Astrocyte of the hippocampus (primary cell): ENCODE data around the gene KRT5.

ENCODE experiments used
- DNase-seq: peaks from one replicate; pipeline ENCODE4 v3.0.0; 2011; ENCODE audit warnings: low read depth, low spot score

The KRT5 gene

DNA sequence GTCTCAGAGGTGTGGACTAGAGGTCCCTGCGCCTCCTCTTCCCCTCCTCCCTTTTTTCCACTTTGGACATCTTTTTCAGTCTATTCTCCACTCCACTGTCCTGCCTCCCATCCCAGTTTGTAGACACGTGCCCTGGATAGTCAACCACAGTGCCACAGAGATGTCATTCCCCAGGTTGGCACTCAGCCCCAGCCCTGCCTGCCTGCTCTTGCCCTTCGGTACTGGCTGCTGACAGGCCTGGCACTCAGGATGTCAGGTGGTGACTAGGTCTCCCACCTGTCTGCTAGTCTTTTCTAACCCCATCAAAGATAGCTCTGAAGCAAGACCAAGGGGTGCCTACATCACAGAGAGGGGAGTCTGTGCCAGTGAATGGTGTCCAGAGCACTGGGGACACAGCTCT is 16.9 kb upstream of the KRT5 start:
- DNase-seq: no peak

DNA sequence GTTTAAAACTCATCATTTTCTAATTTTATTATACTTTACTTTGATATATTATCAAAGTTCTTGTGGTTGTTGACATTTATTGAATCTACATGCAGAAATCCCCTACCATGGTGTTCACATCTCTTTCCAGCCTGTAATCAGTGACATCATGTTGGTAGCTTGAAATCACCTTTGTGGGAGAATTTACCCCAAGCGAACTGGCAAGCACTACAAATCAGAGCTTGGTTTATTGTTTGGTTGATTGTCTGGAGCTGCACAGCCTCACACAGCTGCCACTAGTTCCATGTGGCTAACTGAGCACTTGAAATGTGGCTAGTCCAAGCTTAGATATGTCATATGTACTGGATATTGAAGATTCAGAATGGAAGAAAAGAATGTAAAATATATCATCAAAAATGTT is 15.4 kb upstream of the KRT5 start:
- no peak for DNase-seq

DNA sequence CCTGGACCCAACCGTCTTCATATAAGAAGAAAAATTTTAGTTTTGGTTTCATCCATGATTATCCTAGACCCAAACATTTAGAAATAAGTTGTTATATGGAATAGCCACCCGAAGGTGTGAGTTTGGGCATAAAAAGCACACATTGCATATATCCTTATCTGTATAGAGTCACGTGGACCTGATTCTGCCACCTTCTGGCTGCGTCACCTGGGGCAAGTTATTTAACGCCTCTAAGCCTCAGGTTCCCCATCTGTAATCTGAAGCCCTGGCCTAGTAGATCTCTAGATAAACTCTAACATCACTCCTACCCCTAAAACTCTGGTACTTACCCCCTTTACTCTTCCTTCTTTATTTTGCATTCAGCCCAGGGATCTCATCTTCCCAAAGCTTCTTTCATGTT is 14.3 kb upstream of the KRT5 start:
- no peak for DNase-seq

DNA sequence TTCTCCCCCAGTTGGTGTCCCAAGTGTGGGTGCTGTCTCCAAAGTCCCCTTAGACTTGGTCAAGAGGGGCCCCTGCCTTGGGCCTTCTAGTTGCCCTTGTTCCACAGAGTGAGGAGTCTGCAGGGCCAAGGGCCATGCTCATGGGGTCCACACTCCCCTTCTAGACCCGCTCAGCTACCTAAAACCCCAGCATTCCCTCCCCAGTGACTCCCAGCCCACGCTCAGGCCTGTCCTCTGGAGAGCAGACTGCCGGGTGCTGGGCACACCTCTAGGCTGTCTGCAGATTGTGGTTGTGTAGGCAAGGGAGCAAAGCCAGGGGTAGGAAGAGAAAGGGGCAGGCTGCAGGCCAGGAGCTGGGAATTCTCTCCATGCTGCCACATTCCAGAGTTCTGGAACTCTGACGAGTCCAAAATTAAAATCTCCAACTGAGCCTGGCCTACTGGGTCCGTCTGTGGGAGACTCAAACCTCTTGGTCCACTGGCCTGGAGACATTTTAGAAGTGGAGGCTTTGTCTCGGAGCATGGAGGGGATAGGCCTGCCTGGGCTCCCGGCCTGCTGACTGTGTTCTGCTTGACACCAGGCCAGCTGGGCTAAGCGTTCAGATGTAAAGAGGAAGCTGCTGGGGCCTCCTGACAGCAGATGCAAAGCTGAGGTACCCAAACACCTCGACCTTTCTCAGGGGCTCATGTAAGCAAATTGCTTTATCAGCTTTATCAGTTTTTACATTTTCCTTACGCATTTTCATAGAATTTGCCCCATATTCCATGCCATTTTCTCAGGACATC is 13.7 kb upstream of the KRT5 start:
- DNase-seq: no peak

DNA sequence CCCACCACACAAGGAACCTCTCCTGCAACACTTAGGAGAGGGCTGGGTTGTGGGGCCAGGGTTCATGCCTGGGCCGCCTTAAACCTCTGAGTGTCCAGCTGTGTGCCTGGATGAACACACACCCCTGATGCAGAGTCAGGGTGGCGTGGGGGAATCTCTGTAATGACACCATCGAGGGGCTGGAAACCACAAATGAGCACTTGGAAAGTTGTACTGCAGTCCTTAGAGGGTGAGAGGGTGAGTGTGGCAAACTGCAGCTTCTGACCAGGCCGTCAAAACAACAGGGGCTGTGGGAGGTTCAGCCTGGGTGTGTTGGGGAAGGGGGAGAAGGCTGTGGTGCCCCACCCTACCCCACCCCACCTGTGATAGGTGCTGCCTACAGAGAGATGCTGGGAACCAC is 12.4 kb upstream of the KRT5 start:
- no peak for DNase-seq

DNA sequence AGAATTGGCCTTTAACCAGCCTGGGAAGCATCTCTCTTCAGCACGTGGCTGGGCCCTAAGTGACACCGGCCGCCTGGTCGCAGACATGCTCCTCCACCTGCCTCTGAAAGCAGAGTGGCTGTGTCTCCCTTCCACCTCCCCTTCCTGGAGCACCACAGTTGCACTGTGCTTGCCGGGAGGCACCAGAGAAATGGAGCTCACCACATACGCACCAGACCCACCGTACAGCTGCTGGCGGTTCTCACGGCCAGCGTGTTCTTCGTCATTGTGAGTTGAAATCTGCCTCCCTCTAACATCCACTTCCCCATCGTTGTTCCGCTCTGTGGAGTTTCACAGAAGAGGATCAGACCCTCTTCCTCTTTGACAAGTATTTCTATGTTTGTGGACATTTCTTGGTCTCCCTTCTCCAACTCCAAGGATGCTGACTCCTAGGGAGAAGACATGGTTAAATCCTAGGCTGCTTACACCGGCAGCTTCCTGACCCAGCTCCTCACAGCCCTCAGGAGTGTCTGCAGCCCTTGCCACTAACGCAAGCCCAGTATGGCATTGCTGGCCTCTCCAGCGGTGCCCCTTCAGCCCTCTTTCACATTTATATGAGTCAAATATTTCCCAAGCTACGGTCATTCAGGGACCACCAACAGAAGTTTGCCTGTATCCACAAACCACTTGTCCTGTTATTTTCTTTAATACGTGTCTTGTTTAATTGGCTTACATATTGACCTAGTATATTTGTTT is 11.5 kb upstream of the KRT5 start:
- DNase-seq: no peak

DNA sequence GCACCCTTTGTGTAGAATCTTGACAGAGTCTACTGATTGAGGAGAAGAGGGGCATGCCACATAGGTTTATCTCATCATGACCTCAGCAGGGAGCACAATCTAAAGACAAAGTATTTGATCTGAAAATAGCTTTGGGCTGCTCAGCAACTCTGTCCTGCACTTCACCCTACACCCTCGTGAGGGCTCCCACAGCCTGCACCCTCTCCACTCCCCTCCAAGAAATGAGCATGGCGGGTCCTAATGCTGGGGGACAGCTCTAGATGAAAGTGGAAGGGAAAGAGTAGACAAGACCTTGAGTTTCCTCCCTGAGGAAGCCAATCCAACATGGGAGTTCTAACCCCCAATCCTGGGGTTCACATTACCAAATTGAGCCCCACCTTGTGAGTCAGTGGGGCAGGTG is 10.7 kb upstream of the KRT5 start:
- DNase-seq: no peak

DNA sequence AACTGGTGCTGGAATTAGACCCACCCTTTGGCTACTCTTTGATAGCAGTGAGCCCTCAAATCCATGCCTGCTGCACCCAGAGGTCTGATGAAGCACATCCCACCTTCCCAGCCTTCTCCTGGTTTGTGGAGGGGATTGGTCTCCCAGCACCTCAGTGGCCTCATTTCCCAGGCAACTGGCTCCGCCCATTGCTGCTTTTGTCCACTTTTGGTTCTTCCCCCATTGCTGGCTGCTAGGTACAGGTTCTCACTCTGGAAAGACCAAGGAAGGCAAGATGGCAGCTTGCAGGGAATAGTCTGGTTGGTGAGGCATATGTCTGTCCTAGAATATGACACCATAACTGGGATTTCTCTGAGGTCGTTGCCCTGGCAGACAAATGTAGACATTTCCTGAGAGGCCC is 10.2 kb upstream of the KRT5 start:
- DNase-seq: no peak

DNA sequence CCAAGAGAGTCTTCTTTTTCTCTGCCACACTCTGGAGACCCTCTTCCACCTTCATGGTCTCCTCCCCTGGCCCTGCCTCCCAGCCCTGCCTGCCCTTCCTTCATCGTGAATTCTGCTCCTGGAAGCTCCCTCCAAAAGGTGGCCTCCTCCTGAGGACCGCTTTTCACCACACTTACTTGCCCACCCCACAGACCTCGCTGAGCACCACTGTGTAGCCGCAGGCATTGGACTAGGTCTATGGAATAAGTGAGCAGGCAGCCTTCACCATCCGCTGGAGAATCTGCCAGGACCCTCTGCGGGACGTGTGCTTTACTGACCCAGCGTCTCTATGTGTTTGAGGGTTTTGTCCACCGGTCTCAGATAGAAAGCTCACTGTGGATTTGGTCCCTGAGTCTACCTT is 9.7 kb upstream of the KRT5 start:
- no peak for DNase-seq

DNA sequence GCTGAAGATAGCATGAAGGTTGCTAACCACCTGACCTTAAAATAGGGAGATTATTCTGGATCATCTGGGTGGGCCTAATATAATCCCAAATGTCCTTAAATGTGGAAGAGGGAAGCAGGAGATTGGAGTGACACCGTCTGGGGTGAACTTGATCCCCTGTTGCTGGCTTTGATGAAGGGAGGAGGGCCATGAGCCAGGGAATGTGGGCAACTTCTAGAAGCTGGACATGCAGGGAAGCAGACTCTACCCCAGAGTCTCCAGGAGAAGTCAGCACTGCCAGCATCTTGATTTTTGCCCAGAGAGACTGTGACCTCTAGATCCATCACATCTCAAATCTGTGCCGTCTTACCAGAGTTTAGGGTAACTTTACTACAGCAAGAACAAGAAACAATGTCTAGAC is 9.2 kb upstream of the KRT5 start:
- no peak for DNase-seq

DNA sequence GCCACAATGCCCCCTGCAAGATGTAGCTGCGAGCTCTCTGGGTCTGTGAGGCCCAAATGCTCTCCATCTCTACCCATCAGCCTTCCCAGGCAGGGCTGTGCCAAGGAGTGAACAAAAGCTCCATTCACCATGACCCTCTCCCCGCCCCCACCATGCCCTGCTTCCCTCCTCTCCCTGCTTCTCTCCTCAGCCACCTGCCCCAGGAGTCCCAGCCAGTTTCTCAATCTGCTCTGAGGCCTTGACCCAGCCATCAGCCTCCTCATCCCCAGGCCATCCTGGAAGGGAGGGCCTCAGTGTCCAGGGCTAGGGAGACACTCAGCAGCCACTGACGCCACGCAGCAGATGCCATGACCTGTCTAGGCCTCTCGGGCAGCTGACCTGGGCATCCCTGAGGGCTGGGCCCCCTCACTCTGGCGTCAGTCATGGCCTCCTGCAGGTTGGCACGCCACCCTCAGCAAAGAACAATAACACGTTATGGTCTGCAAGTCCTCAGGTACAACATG is 8.5 kb upstream of the KRT5 start:
- DNase-seq: no peak

DNA sequence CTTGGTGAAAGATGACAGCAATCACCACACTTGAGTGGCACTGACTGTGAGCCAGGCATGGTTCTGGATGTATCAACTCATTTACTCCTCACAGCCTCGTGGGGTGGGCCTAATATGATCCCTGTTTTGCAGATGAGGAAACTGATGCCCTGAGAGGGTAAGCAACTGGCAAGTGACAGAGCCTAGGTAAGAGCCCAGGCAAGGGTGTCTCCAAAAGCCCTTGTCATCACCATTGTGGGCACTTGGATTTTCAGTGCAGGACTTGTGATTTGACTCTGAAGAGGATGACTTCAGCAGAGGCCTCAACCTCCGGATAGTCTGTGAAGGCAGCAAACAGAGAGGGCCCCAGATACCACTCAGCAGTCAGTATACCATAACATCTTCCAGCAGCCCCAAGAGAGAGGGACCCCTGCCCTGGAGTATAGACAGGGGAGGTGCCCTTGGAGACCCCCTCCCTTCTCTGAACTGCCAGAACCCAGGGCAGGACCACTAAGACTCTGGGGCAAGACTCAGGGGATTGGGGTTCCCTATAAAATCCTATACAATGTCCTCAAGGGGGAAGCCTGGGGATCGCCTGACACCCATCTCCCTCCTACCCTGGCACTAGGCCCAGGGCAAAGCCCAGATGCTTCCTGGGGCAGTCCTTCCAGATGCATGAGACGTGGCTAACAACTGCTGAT is 7.1 kb upstream of the KRT5 start:
- DNase-seq: no peak

DNA sequence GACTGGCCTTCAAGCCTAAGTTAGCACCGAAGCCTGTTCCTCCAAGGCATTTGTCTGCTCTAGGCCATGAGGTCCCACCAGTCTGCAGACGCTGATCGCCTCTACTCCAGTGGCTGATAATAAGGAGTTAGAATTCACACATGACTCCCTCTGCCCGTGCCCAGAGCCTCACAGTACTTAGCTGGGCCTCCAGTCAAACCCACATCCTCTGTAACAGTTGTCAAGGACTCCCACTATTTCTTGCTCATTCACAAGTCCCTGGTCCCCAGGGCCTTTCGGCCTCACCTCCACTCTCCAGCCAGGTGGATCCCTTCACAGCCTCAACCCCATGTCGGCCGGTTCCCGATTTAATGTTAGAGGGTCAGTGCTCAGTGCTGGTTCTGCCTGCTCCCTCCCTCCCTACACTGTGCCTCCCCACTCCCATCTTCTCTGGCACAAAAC is 6.3 kb upstream of the KRT5 start:
- DNase-seq: no peak

DNA sequence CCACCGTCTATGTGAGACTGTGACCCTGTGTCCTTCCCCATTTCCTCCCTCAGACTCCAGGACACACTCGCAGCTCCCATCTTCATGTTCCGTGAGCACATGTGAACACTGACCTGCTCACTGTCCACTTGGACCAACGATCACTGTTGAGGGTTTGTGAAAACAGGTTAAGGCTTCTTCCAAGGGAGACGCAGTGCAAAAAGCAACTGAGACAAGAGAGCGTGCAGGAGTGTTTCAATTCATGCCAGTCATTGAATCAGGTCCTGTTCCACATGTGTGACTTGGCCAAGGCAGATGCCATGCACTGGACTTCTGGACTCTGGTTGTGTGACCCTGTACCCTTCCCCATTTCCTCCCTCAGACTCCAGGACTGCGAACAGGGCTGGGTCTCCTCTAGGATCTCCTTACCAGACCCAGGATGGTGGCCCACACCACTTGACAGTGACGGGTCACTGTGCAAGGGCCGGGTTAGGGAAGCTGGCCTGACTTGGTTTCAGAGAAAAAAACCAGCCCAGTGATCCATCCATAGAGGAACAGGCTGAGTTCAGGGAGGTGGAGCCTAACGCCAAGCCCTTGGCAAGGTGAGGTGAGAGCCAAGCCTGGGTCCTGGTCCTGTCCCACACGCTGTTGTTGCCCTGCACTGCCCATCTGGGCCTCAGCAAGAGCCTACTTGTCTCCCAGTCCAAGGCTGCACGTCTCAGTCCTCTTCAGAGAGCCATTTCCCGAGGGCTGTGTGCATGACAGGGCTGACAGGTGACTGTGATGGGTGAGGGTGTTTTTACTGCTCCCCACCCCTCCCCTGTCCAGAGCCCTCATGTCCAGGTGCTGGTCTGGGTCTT is 5.7 kb upstream of the KRT5 start:
- DNase-seq: no peak

DNA sequence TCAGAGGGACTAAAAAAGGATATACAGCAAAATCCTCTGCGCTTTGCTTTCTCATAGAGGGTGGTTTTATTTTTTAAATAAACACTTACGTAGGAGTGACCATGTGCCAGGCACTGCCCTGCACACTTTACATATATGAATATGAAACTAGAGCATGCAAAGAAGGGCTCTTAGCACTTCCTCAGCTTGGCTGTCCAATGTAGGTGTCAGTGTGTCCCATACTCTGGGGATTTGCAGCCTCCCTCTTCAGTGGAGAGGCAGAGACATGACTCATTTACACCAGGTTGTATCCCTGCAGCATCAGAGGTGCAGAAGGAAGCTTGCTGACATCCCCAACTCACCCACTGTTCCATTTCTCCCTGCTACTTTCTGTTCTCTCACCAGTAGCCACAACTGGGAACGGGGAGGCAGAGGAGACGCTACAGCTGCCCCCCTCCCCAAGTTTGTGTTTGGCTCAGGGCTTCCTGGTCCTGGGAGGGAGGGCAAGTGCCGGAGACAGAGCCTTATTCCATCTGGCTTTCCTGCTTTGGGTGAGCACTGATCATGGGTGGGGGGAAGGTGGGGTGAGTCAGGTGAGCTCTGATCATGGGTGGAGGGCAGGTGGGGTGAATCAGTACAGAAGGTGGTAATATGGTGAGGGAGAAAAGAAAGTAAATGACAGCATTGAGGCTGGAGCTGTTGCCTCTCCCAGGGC is 4.9 kb upstream of the KRT5 start:
- no peak for DNase-seq

DNA sequence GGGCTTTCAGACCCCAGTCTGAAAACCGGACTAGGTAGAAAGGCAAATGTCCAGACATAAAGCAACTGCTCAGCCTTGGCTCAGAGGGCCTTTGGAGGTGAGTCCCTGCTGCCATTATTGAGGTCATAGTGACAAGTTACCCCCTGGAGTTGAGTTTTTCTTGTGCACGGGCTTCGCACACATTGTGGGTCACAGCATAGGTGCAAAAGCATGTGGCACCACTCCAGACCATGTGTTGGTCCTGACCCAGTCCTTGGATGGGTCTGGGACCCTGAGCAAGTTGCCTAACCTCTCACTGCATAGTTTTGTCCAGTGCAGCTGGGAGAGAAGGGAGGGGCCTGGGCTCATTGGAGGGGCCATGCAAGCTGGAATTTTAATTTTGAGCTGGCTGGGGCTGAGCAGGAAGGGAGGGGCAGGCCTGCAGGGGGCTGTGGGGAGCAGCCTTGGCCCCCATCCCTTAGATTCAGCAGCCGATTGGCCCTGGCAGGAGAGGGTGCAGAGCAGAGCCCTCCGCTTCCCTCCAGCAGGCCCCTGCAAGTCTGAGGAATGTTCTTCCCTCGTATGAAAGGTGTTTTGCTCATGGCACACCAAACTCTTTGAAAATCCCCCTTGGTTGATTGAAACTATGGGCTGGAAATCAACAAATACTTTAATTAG is 4.2 kb upstream of the KRT5 start:
- no peak for DNase-seq

DNA sequence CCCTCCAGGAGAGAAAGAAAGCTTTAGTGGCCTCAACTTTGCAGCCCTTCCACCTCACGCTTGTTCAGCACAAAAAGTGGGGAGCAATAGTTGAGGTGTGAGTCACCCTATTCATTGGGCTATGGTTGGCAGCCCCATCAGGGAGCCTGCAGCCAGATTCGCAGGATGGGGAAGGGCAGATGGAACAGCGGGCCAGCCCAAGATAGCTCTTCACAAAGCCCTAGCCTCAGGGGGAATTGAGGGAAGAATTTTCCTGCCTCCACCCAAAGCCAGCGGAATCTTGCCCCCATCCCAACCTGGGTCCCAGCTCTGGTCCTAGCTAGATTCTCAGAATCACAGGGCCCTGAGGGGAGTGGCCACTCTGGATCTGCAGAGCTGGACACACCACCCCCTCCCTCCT is 3.6 kb upstream of the KRT5 start:
- no peak for DNase-seq

DNA sequence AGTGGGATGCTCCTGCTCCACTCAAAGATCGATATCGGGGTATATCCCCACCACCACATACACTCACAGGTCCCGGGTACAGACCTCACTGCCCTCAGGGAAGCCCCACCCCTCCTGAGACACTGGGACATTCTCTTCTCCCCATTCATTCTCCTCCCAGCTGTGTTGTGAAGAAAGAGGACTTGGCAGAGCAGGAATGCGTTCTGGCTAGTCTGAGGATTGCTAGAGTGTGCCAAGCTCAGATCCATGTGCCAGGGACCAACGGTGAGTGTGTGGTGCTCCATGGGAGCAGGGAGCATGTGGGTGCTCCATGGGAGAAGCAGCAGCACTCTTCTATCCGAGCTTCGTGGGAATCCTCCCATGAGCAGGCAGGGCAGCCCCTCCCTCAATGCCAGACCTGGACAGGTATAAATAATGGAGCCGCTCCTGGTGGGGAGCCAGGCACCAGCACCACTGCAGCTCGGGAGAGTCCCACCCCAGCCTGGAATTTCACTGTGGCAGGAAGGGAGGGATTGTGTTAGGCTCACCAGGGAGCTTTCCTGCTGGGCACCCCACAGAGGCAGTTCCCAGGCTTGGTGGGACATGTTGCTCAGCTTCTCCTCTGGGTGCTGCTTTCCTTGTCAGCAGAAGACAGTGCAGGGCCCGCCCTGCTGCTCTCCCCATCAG is 2.3 kb upstream of the KRT5 start:
- DNase-seq: peak; percentile 35

DNA sequence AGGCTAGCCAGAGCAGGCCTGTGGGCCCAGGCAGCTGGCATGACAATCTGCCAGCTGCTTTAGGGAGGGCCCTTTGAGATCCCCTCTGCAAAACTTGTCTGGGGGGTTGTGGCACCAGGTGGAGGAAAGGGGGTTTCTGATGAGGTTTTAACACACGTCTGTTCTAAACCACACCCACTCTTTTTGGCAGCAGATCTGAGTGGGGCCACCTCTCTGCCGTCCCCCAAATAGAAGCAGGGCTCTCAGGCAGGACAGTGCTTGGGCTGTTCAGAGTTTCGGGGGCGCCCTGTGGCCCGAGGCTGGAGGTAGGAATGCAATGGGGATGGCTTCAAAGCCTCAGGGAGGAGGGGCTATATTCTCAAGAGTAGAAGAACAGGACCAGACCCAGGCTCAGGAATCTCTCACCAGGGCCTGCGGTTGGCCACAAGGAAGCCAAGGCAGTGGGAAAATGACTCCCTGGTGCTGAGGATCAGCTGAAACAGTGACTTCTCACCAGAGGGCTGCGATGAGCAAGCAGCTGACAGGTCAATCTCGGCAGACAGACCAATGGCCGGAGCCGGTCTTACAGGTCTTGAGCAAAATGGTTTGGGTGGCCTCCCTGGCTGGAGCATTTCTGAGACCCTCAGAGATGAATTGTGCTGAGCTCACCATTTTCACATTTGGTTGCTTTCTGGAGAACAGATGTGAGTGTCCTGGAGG is 1.5 kb upstream of the KRT5 start:
- DNase-seq: no peak
